Lower leg skin (tissue), 3 donors: Measurements from ENCODE around the gene ZNF592.

Source experiments
- POLR2A ChIP-seq, 2 donors: fragments of 450-650 bp; IDR thresholded peaks; one replicate each; pipeline ENCODE4 v1.6.1; 2016 to 2017; ENCODE audit warnings: antibody characterized with exemption in 2 of 2, mild to moderate bottlenecking in 1 of 2, moderate library complexity in 1 of 2
- TF ChIP-seq, protein P1 (sequence below), 3 donors: fragments of 450-650 bp; IDR thresholded peaks; one replicate each; pipeline ENCODE4 v1.5.1; 2016; ENCODE audit warnings: antibody characterized with exemption in 3 of 3, mild to moderate bottlenecking in 3 of 3, moderate library complexity in 2 of 3

GRCh38 chr15:84798436-84798946, 50.1 kb downstream of the ZNF592 start:
- TF ChIP-seq, protein P1, sequence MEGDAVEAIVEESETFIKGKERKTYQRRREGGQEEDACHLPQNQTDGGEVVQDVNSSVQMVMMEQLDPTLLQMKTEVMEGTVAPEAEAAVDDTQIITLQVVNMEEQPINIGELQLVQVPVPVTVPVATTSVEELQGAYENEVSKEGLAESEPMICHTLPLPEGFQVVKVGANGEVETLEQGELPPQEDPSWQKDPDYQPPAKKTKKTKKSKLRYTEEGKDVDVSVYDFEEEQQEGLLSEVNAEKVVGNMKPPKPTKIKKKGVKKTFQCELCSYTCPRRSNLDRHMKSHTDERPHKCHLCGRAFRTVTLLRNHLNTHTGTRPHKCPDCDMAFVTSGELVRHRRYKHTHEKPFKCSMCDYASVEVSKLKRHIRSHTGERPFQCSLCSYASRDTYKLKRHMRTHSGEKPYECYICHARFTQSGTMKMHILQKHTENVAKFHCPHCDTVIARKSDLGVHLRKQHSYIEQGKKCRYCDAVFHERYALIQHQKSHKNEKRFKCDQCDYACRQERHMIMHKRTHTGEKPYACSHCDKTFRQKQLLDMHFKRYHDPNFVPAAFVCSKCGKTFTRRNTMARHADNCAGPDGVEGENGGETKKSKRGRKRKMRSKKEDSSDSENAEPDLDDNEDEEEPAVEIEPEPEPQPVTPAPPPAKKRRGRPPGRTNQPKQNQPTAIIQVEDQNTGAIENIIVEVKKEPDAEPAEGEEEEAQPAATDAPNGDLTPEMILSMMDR (IDR thresholded peaks at IDR 0.05), result no peak
- no peak for TF ChIP-seq POLR2A (IDR thresholded peaks at IDR 0.05)
